Erythroblast (primary cell): ENCODE data around the gene CTAG2.
"Not testable (repeated sequence)": the region's sequence is repeated elsewhere in the genome, so short reads cannot be mapped to it uniquely, and the experiment has no call there.

Experiments used
- GATA1 ChIP-seq: IDR thresholded peaks from 2 replicates; pipeline ENCODE4 v1.6.1; 2011; ENCODE audit warnings: low read depth, mild to moderate bottlenecking, control low read depth, low read length, moderate library complexity
- POLR2A ChIP-seq: IDR thresholded peaks from 2 replicates; pipeline ENCODE4 v1.6.1; 2011; ENCODE audit warnings: mild to moderate bottlenecking, low read length

GRCh38 chrX:154643708-154644107, 9.7 kb downstream of the CTAG2 start:
- TF ChIP-seq POLR2A, GATA1: not testable (repeated sequence)
